ENCODE results near the gene ZNF516.

Gene ZNF516

DNA sequence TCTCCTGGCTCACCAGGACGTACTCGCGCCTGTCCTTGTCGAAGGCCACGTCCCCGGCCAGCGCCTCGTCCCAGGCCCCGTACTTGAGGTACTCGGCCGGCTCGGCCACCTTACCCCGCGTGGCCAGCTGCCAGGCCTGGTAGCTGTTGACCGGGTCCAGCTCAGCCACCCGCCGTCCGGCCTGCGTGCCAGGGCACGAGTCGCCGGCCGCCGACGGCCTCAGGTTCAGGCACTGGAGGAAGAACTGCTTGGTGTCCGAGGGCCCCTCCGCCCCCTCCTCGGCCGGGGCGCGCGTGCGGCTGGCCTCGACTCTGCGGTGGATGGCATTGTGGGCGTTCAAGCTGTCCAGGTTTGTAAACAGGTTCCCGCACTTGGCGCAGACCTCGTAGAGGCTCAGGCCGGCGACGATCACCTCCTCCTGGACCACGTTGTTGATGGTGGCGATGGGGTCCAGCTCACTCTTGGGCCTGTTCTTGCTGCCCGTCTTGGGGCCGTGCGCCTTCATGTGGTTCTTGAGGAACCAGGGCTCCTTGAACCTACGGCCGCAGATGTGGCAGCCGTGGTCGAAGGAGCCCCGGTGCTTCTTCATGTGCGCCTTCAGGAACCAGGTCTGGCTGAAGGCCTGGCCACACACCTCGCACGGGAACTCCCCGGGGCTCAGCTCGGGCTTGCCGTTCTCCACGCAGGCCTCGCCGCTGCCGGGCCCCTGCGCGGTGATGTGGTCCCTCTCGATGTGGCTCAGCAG lies 53.2 kb downstream of the ZNF516 start (continued):
- TF ChIP-seq ZNF707 (tag by site-specific recombination; IDR thresholded peaks at IDR 0.05) (no peak), ZNF48 (tag by site-specific recombination; IDR thresholded peaks at IDR 0.05) (no peak), ZNF324 (tag by site-specific recombination; IDR thresholded peaks at IDR 0.05) (no peak), GLIS2 (tag by site-specific recombination; IDR thresholded peaks at IDR 0.05) (no peak), ZFHX2 (tag by site-specific recombination; conservative IDR thresholded peaks at IDR 0.05) (no peak), ZNF24 (tag by site-specific recombination; IDR thresholded peaks at IDR 0.05) (no peak)

DNA sequence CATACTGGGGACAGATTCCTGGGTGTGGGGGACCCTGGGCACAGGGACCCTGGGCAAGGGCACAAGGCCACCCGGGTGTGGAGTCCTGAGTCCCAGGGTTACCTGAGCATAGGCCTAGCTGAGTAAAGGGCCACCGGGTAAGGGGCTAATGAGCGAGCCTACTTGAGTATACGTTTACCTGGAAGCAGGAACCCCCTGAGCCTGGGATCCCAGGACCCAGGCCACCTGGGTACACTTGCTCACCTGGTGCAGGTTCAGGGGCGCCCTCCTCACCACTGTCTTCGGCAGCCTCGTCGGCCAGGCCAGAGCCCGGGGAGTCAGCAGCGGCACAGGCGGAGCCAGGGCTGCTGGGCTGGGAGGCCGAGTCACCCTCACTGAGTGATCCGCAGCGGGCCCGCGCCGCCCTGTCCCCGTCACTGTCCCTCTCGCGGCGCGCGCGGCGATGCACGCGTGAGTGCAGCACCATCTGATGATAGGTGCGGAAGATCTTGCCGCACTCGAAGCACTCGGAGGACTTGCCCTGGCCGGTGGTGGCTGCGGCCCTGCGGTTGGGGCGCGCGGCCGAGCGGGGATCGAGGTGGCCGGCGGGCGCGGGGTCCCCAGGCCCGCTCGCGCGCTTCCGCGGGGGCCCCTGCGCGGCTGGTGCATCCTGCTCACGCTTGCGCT lies 53.9 kb downstream of the ZNF516 start:
- peaks cover 6 to 50% of the 10 kb centered on the region in 2 experiments; a peak in 2 of 3 replicates for H3K36me3 ChIP-seq (ENCODE audit: control insufficient read depth in 2 of 2, insufficient read depth in 1 of 2, low read length in 2 of 2)
- CTCF ChIA-PET = no interaction called here
- TF ChIP-seq, protein P1, sequence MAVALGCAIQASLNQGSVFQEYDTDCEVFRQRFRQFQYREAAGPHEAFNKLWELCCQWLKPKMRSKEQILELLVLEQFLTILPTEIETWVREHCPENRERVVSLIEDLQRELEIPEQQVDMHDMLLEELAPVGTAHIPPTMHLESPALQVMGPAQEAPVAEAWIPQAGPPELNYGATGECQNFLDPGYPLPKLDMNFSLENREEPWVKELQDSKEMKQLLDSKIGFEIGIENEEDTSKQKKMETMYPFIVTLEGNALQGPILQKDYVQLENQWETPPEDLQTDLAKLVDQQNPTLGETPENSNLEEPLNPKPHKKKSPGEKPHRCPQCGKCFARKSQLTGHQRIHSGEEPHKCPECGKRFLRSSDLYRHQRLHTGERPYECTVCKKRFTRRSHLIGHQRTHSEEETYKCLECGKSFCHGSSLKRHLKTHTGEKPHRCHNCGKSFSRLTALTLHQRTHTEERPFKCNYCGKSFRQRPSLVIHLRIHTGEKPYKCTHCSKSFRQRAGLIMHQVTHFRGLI (tag by site-specific recombination; IDR thresholded peaks at IDR 0.05) = no peak
- TF ChIP-seq, protein P2, sequence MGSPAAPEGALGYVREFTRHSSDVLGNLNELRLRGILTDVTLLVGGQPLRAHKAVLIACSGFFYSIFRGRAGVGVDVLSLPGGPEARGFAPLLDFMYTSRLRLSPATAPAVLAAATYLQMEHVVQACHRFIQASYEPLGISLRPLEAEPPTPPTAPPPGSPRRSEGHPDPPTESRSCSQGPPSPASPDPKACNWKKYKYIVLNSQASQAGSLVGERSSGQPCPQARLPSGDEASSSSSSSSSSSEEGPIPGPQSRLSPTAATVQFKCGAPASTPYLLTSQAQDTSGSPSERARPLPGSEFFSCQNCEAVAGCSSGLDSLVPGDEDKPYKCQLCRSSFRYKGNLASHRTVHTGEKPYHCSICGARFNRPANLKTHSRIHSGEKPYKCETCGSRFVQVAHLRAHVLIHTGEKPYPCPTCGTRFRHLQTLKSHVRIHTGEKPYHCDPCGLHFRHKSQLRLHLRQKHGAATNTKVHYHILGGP (tag by site-specific recombination; IDR thresholded peaks at IDR 0.05) = no peak
- TF ChIP-seq ZNF610 (tag by site-specific recombination; IDR thresholded peaks at IDR 0.05; ENCODE audit: borderline replicate concordance) (no peak), ZNF416 (tag by site-specific recombination; IDR thresholded peaks at IDR 0.05) (no peak)
- TF ChIP-seq, protein P3, sequence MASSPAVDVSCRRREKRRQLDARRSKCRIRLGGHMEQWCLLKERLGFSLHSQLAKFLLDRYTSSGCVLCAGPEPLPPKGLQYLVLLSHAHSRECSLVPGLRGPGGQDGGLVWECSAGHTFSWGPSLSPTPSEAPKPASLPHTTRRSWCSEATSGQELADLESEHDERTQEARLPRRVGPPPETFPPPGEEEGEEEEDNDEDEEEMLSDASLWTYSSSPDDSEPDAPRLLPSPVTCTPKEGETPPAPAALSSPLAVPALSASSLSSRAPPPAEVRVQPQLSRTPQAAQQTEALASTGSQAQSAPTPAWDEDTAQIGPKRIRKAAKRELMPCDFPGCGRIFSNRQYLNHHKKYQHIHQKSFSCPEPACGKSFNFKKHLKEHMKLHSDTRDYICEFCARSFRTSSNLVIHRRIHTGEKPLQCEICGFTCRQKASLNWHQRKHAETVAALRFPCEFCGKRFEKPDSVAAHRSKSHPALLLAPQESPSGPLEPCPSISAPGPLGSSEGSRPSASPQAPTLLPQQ (tag by site-specific recombination; IDR thresholded peaks at IDR 0.05) = no peak
- H3K4me3 ChIP-seq (ENCODE audit: low read depth, low read length) = no peak overlapping the region
- H3K4me1 ChIP-seq (ENCODE audit: control insufficient read depth, insufficient read depth, low read length) = peaks cover 15% of the 10 kb centered on the region
- H3K27ac ChIP-seq (ENCODE audit: extremely low read depth, low read depth, low read length) = no peak overlapping the region
- no peaks in the 10 kb centered on the region for H3K9me3 ChIP-seq (ENCODE audit: control insufficient read depth, insufficient read depth, low read depth, low read length)
- POLR2A ChIA-PET = no interaction called here

DNA sequence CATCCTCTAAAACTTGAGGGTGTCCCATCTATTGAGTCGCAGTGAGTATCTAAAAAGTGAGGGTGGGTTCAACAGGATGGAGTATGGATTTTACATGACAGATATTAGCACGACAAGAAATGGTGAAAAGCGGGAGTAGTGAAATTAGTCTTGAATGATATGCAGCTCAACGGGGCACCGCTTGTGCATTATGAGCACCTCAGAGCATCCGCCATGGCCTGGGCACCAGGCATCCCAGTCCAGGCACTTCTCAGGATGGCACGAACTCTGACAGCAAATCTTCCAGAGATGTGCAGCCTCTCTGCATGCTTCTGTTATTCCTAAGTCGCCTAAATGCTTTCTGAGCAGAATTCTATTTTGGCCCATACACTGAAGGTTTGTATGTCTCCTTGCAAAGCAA lies 57.1 kb downstream of the ZNF516 start:
- ChIA-PET POLR2A (no interaction called here), CTCF (no interaction called here)
- TF ChIP-seq, protein P4, sequence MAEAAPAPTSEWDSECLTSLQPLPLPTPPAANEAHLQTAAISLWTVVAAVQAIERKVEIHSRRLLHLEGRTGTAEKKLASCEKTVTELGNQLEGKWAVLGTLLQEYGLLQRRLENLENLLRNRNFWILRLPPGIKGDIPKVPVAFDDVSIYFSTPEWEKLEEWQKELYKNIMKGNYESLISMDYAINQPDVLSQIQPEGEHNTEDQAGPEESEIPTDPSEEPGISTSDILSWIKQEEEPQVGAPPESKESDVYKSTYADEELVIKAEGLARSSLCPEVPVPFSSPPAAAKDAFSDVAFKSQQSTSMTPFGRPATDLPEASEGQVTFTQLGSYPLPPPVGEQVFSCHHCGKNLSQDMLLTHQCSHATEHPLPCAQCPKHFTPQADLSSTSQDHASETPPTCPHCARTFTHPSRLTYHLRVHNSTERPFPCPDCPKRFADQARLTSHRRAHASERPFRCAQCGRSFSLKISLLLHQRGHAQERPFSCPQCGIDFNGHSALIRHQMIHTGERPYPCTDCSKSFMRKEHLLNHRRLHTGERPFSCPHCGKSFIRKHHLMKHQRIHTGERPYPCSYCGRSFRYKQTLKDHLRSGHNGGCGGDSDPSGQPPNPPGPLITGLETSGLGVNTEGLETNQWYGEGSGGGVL (tag by site-specific recombination; IDR thresholded peaks at IDR 0.05) = no peak
- TF ChIP-seq ZNF426 (tag by site-specific recombination; IDR thresholded peaks at IDR 0.05) = no peak
- Histone ChIP-seq H3K36me3 (ENCODE audit: control insufficient read depth in 2 of 2, insufficient read depth in 1 of 2, low read length in 2 of 2) (peaks cover 6 to 62% of the 10 kb centered on the region in 2 experiments; a peak in 2 of 3 replicates), H3K27ac (ENCODE audit: extremely low read depth, low read depth, low read length) (no peak overlapping the region), H3K4me3 (ENCODE audit: low read depth, low read length) (no peak overlapping the region), H3K9me3 (ENCODE audit: control insufficient read depth, insufficient read depth, low read depth, low read length) (no peaks in the 10 kb centered on the region), H3K4me1 (ENCODE audit: control insufficient read depth, insufficient read depth, low read length) (no peaks in the 10 kb centered on the region)

All from HEK293 (cell line).